Nephron progenitor cell (in vitro differentiated cells): ENCODE data around the gene CHIT1.

Source experiments
- DNase-seq: peaks from one replicate; pipeline ENCODE4 v3.0.0; 2021
- H3K27ac Mint-ChIP-seq: 2 replicates; pipeline ENCODE4 v1.8.0; 2021; ENCODE audit warnings: mild to moderate bottlenecking, moderate library complexity, mixed read lengths
- H3K27me3 Mint-ChIP-seq: 2 replicates; pipeline ENCODE4 v1.8.0; 2021; ENCODE audit warnings: mild to moderate bottlenecking, low read depth, mixed read lengths; ENCODE audit not compliant: poor library complexity
- H3K36me3 Mint-ChIP-seq: 2 replicates; pipeline ENCODE4 v1.8.0; 2021; ENCODE audit warnings: low read depth, mixed read lengths
- H3K4me1 Mint-ChIP-seq: 2 replicates; pipeline ENCODE4 v1.8.0; 2021; ENCODE audit warnings: mixed read lengths
- H3K4me3 Mint-ChIP-seq: 2 replicates; pipeline ENCODE4 v1.8.0; 2021; ENCODE audit warnings: mild to moderate bottlenecking, moderate library complexity, mixed read lengths
- H3K9me3 Mint-ChIP-seq: 2 replicates; pipeline ENCODE4 v1.8.0; 2021; ENCODE audit warnings: mild to moderate bottlenecking, moderate library complexity, mixed read lengths
- TF ChIP-seq, protein P1 (sequence below): fragments of 200-600 bp; sonication (generic); IDR thresholded peaks from 2 replicates; pipeline ENCODE4 v1.5.0; 2021; ENCODE audit warnings: antibody characterized with exemption

Gene CHIT1

DNA sequence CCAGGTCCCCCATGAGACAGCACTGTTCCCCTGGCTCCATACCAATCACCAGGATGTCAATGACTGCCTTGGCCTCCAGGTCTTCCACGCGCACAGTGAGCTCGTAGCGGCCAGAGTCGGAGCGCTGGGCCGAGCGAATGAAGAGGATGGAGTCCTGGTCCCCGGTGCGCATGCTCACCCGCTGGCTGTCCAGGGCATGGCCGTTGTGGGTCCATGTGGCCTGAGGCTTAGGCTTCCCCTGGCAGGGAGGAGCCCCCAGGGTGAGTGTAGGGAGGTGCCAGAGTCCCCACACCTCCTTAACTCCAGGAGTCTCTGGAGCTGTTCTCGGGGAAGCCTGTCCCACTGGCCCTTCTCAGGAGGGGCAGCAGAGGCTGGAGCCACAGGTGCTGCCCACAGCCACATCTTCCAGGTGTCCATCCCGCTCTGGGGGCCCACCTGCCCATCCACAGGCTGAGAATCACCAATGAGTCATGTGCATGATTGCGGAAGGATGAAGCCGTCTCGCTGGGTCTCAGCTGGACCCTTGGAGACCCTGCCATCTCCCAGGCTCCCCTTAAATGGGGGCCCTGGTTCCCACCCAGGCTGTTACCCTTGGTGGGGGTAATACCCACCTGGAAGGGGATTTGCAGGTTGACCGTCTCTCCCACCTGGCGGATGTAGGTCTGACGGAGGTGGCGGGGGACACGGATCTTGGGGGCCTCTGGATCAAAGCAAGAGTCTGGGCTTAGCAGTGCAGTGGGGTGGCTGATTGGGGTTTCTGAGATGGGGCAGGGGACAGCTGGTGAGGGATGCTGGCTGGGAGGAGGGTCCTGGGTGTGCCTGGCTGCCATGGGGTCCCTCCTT is 57.9 kb downstream of the CHIT1 start:
- TF ChIP-seq, protein P1, sequence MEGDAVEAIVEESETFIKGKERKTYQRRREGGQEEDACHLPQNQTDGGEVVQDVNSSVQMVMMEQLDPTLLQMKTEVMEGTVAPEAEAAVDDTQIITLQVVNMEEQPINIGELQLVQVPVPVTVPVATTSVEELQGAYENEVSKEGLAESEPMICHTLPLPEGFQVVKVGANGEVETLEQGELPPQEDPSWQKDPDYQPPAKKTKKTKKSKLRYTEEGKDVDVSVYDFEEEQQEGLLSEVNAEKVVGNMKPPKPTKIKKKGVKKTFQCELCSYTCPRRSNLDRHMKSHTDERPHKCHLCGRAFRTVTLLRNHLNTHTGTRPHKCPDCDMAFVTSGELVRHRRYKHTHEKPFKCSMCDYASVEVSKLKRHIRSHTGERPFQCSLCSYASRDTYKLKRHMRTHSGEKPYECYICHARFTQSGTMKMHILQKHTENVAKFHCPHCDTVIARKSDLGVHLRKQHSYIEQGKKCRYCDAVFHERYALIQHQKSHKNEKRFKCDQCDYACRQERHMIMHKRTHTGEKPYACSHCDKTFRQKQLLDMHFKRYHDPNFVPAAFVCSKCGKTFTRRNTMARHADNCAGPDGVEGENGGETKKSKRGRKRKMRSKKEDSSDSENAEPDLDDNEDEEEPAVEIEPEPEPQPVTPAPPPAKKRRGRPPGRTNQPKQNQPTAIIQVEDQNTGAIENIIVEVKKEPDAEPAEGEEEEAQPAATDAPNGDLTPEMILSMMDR: no peak
- peaks cover 14% of the 10 kb centered on the region for H3K27me3 Mint-ChIP-seq
- no peaks in the 10 kb centered on the region for H3K36me3 Mint-ChIP-seq
- no peak overlapping the region for H3K27ac Mint-ChIP-seq
- H3K4me3 Mint-ChIP-seq: no peak overlapping the region
- peaks cover 54% of the 10 kb centered on the region for H3K4me1 Mint-ChIP-seq
- no peak for DNase-seq
- H3K9me3 Mint-ChIP-seq: no peaks in the 10 kb centered on the region

DNA sequence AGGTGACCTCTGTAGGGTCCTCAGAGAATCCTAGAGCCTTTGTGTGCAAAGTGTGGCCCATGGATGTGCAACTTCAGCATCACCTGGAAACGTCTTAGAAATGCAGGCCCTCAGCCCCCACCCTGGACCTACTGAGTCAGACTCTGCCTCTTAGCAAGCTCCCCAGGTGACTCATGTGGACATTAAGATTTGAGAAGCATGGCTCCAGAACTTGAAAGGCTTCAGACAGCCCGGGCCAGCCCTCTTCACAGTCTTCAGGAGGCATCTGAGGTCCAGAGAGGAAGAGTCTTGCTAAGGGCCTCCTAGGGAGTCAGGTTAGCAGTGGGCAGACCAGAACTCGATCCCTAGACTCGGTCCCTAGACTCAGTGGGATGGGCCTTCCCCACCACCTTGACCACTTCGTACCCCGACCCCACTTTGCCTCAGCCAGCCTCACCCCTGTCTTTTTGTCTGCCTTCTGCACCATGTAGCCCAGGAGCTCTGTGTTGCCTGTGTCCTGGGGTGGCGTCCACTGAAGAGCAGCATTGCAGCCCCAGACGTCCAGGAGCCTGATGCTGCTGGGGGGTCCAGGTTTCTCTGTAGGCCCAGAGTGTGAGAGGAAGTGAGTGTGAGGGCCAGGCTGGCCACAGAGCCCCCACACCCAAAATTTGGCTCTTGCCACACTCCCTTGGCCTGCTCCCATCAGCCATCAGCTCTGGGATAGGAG is 58.7 kb downstream of the CHIT1 start:
- TF ChIP-seq, protein P1: no peak
- DNase-seq: no peak
- H3K27me3 Mint-ChIP-seq: peaks cover 15% of the 10 kb centered on the region
- no peaks in the 10 kb centered on the region for H3K36me3 Mint-ChIP-seq
- H3K4me3 Mint-ChIP-seq: no peak overlapping the region
- H3K4me1 Mint-ChIP-seq: peaks cover 52% of the 10 kb centered on the region
- H3K27ac Mint-ChIP-seq: no peak overlapping the region
- H3K9me3 Mint-ChIP-seq: no peaks in the 10 kb centered on the region

DNA sequence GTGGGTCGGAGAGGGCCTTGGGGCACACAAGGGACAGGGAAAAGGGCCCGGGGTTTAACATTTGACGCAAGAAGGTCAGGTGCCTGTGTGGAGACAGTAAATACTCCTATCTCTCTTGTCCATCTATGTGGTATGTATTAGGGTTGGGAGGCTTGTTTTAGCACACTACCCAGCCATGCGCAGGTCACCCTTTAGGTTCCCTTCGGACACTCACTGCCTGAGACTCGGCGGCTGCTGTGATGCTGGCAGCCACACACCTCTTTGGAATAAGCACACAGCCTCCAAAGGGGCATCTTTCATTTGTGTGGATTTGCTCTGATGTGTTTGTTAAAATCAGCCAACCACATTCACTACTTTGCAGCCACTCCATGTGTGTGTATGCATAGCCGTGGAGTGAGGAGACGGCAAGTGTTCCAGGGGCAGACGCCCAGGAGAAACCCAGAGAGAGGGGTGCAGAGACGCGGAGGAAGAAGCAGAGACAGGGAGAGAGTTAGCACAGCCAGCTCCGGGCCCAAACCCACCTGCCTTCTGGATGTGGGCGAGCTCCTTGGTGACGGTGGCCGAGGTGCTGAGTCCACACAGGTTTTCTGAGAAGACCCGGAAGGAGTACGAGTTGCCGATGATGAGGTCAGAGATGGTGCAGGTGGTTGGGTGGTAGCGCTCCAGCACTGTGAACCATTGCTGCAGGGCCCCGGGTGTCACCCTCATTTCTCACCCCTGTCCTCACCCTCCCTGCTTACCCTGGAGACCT is 59.5 kb downstream of the CHIT1 start:
- Mint-ChIP-seq H3K4me3 (no peak overlapping the region), H3K36me3 (no peaks in the 10 kb centered on the region)

DNA sequence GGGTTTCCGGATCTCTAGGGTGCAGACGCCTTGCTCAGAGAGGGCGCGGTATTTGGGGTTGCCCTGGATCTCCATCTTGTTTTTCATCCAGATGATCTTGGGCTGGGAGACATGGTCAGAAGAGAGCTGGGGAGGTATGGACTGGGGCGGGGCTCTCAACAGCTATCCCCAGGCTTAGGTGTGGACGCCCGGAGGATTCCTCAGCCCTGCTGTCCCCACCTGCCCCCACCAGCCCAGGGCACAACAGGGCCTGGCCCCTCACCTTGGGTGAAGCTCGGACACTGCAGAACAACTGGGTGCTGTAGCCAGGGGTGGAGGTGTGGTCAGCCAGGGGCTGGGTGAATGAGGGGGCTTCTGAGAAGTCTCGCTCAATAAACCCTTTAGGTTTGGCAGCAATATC is 60.5 kb downstream of the CHIT1 start:
- no peak overlapping the region for H3K4me3 Mint-ChIP-seq
- H3K9me3 Mint-ChIP-seq: no peaks in the 10 kb centered on the region
- peaks cover 15% of the 10 kb centered on the region for H3K27me3 Mint-ChIP-seq
- no peak for DNase-seq
- H3K36me3 Mint-ChIP-seq: no peaks in the 10 kb centered on the region
- TF ChIP-seq, protein P1: no peak
- H3K27ac Mint-ChIP-seq: peak overlapping the region; percentile 61
- peaks cover 45% of the 10 kb centered on the region for H3K4me1 Mint-ChIP-seq

More for the DNA sequence above, 59.5 kb downstream of the CHIT1 start:
- Mint-ChIP-seq H3K27ac (no peak overlapping the region), H3K27me3 (peaks cover 15% of the 10 kb centered on the region), H3K9me3 (no peaks in the 10 kb centered on the region), H3K4me1 (peaks cover 49% of the 10 kb centered on the region)
- TF ChIP-seq, protein P1: no peak
- DNase-seq: no peak

DNA sequence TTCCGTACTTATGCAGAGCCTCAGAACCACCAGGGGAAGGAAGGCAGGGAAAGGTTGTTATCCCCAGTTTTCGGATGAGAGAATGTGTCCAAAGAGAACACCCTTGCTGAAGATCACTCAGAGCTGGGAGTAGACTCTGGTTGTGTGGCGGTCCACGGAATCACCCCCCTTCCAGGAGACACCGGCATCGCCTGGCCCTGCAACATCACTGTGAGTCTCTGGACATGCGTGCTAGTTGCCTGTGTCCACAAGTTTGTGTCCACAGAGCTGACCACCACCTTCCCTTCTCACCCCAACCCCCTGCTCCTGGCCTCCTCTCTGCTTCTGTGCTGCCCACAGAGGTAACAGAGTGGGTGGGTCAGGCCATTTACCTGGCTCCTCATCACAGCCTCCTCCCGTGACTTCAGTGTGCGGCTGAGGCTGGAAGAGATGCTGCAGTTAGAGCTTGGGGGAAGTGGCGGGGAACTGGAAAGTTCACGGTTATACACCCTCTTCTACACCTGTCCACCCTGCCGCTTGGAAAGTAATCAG is 61.2 kb downstream of the CHIT1 start:
- Mint-ChIP-seq H3K4me1 (peaks cover 39% of the 10 kb centered on the region), H3K9me3 (no peaks in the 10 kb centered on the region), H3K27ac (peak overlapping the region; percentile 61), H3K27me3 (peaks cover 15% of the 10 kb centered on the region), H3K4me3 (no peak overlapping the region), H3K36me3 (no peaks in the 10 kb centered on the region)
- TF ChIP-seq, protein P1: no peak
- DNase-seq: no peak
